HepG2 (cell line): ENCODE results near the gene TMEM107. TPM values are rescaled to one million over a fixed set of nuclear protein-coding genes. Genes with fewer than 3 reads are reported as not detected.
A peak's percentile ranks its signal among the peaks of the same experiment; 100 is the strongest.

Source experiments
- ARNTL ChIP-seq: sonication (generic); formaldehyde crosslinking; IDR thresholded peaks from 2 replicates; pipeline ENCODE4 v1.4.0; 2020; ENCODE audit warnings: mild to moderate bottlenecking, missing genetic modification reagents
- HOXA5 ChIP-seq: sonication (generic); formaldehyde crosslinking; IDR thresholded peaks from 2 replicates; pipeline ENCODE4 v1.4.0; 2020; ENCODE audit warnings: missing genetic modification reagents
- KDM5B ChIP-seq: sonication (generic); formaldehyde crosslinking; IDR thresholded peaks from 2 replicates; pipeline ENCODE4 v1.4.0; 2020; ENCODE audit warnings: missing genetic modification reagents, mild to moderate bottlenecking, borderline replicate concordance
- PPARG ChIP-seq: conservative IDR thresholded peaks from 2 replicates; pipeline ENCODE4 v1.6.1; 2016; ENCODE audit warnings: missing biosample characterization, missing genetic modification reagents
- SIN3B ChIP-seq: fragments of 150-350 bp; IDR thresholded peaks from 2 replicates; pipeline ENCODE4 v1.6.1; 2014; ENCODE audit warnings: low read length
- TBP ChIP-seq: sonication (generic); formaldehyde crosslinking; IDR thresholded peaks from 2 replicates; pipeline ENCODE4 v1.5.0; 2020; ENCODE audit warnings: missing genetic modification reagents
- TEAD2 ChIP-seq: sonication (generic); formaldehyde crosslinking; IDR thresholded peaks from 2 replicates; pipeline ENCODE4 v1.9.0; 2021; ENCODE audit warnings: missing genetic modification reagents
- TOE1 ChIP-seq: sonication (generic); formaldehyde crosslinking; IDR thresholded peaks from 2 replicates; pipeline ENCODE4 v1.4.0; 2020; ENCODE audit warnings: mild to moderate bottlenecking, missing genetic modification reagents
- ZMAT3 ChIP-seq: sonication (generic); formaldehyde crosslinking; conservative IDR thresholded peaks from 2 replicates; pipeline ENCODE4 v1.7.0; 2021; ENCODE audit warnings: missing genetic modification reagents
- ZNF121 ChIP-seq: sonication (generic); formaldehyde crosslinking; IDR thresholded peaks from 2 replicates; pipeline ENCODE4 v1.5.0; 2020; ENCODE audit warnings: mild to moderate bottlenecking, missing genetic modification reagents
- ZNF569 ChIP-seq: sonication (generic); formaldehyde crosslinking; IDR thresholded peaks from 2 replicates; pipeline ENCODE4 v1.5.0; 2020; ENCODE audit warnings: mild to moderate bottlenecking, missing genetic modification reagents, moderate library complexity, borderline replicate concordance
- ZNF605 ChIP-seq: sonication (generic); formaldehyde crosslinking; IDR thresholded peaks from 2 replicates; pipeline ENCODE4 v1.8.0; 2022; ENCODE audit warnings: mild to moderate bottlenecking, missing genetic modification reagents
- polyA plus RNA-seq, 8 experiments: library from polyadenylated mRNA; depleted of rRNA in 3 of 8; stranded (reverse) in 7 of 8; unstranded in 1 of 8; fragments of >200 nt; fragmentation: Illumina TruSeq in 4 of 8; extraction: Trizol in 4 of 8; gene quantifications; 2 replicates each; pipeline versions ENCODE4 v1.2.1 to v1.2.3, GENCODE V29; 2011 to 2016; ENCODE audit warnings: low read depth in 4 of 8, missing spikeins in 1 of 8, mixed read lengths in 1 of 8; ENCODE audit not compliant: insufficient read depth in 1 of 8
- total RNA-seq, 5 experiments: library from RNA; depleted of rRNA; stranded (reverse); fragments of >200 nt; fragmentation: Illumina TruSeq; extraction: Trizol; gene quantifications; 2 replicates each; pipeline ENCODE4 v1.2.3, GENCODE V29; 2016; ENCODE audit warnings: low read depth in 1 of 5
- TF ChIP-seq, protein P1 (sequence below), 2 experiments: sonication (generic) in 1 of 2; formaldehyde crosslinking in 1 of 2; IDR thresholded peaks; 2 replicates each; pipeline versions ENCODE4 v1.5.1 to v1.6.1; 2011 to 2020; ENCODE audit warnings: borderline replicate concordance in 1 of 2, low read depth in 1 of 2, low read length in 1 of 2, mild to moderate bottlenecking in 1 of 2, missing genetic modification reagents in 1 of 2, moderate library complexity in 1 of 2
- TF ChIP-seq, protein P2 (sequence below): fragments of 450-650 bp; IDR thresholded peaks from 2 replicates; pipeline ENCODE4 v1.6.1; 2017
- TF ChIP-seq, protein P3 (sequence below): sonication (generic); formaldehyde crosslinking; IDR thresholded peaks from 2 replicates; pipeline ENCODE4 v1.4.0; 2020; ENCODE audit warnings: low read depth, mild to moderate bottlenecking, missing genetic modification reagents
- TF ChIP-seq, protein P4 (sequence below): sonication (generic); formaldehyde crosslinking; IDR thresholded peaks from 2 replicates; pipeline ENCODE4 v1.5.0; 2020; ENCODE audit warnings: mild to moderate bottlenecking, missing genetic modification reagents, borderline replicate concordance
- TF ChIP-seq, protein P5 (sequence below), 2 experiments: sonication (generic) in 1 of 2; formaldehyde crosslinking in 1 of 2; IDR thresholded peaks; 2 replicates each; pipeline versions ENCODE4 v1.4.0 to v1.6.1; 2018 to 2020; ENCODE audit warnings: missing genetic modification reagents in 2 of 2, borderline replicate concordance in 1 of 2, low read depth in 1 of 2, mild to moderate bottlenecking in 1 of 2, missing biosample characterization in 1 of 2

Gene TMEM107
- total and polyA plus RNA-seq, 2 of the 13 experiments (the other 11 are each of a cell fraction or from before 2014, with no cell fraction given), result 7.2 to 15.3 TPM

DNA sequence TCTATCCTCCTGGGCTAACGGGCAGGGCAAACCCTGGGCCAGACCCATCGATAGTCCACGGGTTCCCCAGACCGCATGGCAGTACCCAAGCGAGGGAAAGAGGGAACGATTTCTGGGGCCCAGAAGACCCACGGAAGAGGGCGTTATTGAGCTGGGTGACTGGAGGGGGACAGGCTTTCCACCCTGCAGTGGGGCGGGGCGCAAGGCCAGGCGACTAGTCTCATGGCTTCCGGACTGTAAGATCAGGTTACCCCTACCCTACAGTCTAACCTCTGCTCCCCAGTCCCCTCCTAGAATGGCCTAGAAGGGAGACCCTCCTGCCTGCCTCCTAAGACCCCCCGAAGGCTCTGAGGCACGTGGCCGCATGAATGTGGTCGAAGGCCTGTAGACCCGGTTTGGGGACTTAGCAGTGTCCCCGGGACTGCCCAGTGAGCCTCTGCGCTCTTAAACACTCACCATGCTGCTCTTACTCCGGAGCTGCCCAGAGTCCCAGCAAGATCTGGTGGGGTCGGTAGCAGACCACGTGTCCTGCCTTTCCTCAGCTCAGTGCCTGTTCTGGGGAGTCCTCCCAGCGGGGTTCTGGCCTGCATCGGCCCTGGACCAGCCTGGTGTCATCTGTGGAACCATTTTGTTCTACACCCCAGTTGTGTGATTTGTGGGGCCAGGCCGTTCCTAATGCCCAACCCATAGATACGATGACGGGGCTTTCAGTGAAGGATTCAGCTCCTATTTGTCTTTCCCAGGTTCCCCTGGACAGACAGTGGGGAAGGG, 47.4 kb upstream of the TMEM107 start (continued):
- TF ChIP-seq, protein P1, sequence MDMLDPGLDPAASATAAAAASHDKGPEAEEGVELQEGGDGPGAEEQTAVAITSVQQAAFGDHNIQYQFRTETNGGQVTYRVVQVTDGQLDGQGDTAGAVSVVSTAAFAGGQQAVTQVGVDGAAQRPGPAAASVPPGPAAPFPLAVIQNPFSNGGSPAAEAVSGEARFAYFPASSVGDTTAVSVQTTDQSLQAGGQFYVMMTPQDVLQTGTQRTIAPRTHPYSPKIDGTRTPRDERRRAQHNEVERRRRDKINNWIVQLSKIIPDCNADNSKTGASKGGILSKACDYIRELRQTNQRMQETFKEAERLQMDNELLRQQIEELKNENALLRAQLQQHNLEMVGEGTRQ (IDR thresholded peaks at IDR 0.05; ENCODE audit: low read depth, low read length), result no peak
- TF ChIP-seq, protein P1 (CRISPR knock-in tag; IDR thresholded peaks at IDR 0.05; ENCODE audit: borderline replicate concordance), result 0 out of 2 replicates have a peak, but pooled peaks have one; percentile 4
- TF ChIP-seq HOXA5 (CRISPR knock-in tag) (peak; percentile 28; the same call in 1 of the 2 replicates), ZMAT3 (CRISPR knock-in tag) (0 out of 2 replicates have a peak, but pooled peaks have one; percentile 18), ZNF121 (CRISPR knock-in tag) (no peak), PPARG (CRISPR knock-in tag) (no peak; the same call in 1 of the 2 replicates), SIN3B (no peak), ZNF569 (CRISPR knock-in tag) (no peak), TBP (CRISPR knock-in tag) (no peak), KDM5B (CRISPR knock-in tag) (peak; percentile 26; the same call in 1 of the 2 replicates), ARNTL (CRISPR knock-in tag) (0 out of 2 replicates have a peak, but pooled peaks have one; percentile 2), TOE1 (no peak), TEAD2 (CRISPR knock-in tag) (no peak), ZNF605 (CRISPR knock-in tag) (0 out of 2 replicates have a peak, but pooled peaks have one; percentile 18)
- TF ChIP-seq, protein P2, sequence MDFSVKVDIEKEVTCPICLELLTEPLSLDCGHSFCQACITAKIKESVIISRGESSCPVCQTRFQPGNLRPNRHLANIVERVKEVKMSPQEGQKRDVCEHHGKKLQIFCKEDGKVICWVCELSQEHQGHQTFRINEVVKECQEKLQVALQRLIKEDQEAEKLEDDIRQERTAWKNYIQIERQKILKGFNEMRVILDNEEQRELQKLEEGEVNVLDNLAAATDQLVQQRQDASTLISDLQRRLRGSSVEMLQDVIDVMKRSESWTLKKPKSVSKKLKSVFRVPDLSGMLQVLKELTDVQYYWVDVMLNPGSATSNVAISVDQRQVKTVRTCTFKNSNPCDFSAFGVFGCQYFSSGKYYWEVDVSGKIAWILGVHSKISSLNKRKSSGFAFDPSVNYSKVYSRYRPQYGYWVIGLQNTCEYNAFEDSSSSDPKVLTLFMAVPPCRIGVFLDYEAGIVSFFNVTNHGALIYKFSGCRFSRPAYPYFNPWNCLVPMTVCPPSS, result no peak
- TF ChIP-seq, protein P3, sequence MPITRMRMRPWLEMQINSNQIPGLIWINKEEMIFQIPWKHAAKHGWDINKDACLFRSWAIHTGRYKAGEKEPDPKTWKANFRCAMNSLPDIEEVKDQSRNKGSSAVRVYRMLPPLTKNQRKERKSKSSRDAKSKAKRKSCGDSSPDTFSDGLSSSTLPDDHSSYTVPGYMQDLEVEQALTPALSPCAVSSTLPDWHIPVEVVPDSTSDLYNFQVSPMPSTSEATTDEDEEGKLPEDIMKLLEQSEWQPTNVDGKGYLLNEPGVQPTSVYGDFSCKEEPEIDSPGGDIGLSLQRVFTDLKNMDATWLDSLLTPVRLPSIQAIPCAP (CRISPR knock-in tag), result no peak
- TF ChIP-seq, protein P4, sequence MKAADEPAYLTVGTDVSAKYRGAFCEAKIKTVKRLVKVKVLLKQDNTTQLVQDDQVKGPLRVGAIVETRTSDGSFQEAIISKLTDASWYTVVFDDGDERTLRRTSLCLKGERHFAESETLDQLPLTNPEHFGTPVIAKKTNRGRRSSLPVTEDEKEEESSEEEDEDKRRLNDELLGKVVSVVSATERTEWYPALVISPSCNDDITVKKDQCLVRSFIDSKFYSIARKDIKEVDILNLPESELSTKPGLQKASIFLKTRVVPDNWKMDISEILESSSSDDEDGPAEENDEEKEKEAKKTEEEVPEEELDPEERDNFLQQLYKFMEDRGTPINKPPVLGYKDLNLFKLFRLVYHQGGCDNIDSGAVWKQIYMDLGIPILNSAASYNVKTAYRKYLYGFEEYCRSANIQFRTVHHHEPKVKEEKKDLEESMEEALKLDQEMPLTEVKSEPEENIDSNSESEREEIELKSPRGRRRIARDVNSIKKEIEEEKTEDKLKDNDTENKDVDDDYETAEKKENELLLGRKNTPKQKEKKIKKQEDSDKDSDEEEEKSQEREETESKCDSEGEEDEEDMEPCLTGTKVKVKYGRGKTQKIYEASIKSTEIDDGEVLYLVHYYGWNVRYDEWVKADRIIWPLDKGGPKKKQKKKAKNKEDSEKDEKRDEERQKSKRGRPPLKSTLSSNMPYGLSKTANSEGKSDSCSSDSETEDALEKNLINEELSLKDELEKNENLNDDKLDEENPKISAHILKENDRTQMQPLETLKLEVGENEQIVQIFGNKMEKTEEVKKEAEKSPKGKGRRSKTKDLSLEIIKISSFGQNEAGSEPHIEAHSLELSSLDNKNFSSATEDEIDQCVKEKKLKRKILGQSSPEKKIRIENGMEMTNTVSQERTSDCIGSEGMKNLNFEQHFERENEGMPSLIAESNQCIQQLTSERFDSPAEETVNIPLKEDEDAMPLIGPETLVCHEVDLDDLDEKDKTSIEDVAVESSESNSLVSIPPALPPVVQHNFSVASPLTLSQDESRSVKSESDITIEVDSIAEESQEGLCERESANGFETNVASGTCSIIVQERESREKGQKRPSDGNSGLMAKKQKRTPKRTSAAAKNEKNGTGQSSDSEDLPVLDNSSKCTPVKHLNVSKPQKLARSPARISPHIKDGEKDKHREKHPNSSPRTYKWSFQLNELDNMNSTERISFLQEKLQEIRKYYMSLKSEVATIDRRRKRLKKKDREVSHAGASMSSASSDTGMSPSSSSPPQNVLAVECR (CRISPR knock-in tag), result peak; percentile 58
- TF ChIP-seq, protein P5, sequence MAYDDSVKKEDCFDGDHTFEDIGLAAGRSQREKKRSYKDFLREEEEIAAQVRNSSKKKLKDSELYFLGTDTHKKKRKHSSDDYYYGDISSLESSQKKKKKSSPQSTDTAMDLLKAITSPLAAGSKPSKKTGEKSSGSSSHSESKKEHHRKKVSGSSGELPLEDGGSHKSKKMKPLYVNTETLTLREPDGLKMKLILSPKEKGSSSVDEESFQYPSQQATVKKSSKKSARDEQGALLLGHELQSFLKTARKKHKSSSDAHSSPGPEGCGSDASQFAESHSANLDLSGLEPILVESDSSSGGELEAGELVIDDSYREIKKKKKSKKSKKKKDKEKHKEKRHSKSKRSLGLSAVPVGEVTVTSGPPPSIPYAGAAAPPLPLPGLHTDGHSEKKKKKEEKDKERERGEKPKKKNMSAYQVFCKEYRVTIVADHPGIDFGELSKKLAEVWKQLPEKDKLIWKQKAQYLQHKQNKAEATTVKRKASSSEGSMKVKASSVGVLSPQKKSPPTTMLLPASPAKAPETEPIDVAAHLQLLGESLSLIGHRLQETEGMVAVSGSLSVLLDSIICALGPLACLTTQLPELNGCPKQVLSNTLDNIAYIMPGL (CRISPR knock-in tag; IDR thresholded peaks at IDR 0.05; ENCODE audit: borderline replicate concordance in 1 of 2, low read depth in 1 of 2), result no peak
